ENCODE measurements around the gene DGCR6. TPM values are rescaled to one million over a fixed set of nuclear protein-coding genes. Genes with fewer than 3 reads are reported as not detected.
"Not testable (repeated sequence)": the region's sequence is repeated elsewhere in the genome, so short reads cannot be mapped to it uniquely, and the experiment has no call there.

The DGCR6 gene
- total RNA-seq, 1 donor from 2014 or later = 6.0 TPM

- not testable (repeated sequence) for H3K9me3 Mint-ChIP-seq; H3K4me1 Mint-ChIP-seq; H3K27me3 Mint-ChIP-seq (ENCODE audit: low read depth); H3K36me3 Mint-ChIP-seq; H3K4me3 Mint-ChIP-seq; DNase-seq (ENCODE audit: low spot score in 2 of 2, unreplicated experiment in 2 of 2); H3K27ac Mint-ChIP-seq
Observed at GRCh38 chr22:18958738-18959137, 52.6 kb downstream of the DGCR6 start.

- not testable (repeated sequence) for H3K4me1 Mint-ChIP-seq; H3K4me3 Mint-ChIP-seq; DNase-seq (ENCODE audit: low spot score in 2 of 2, unreplicated experiment in 2 of 2); H3K9me3 Mint-ChIP-seq; H3K27me3 Mint-ChIP-seq (ENCODE audit: low read depth); H3K36me3 Mint-ChIP-seq; H3K27ac Mint-ChIP-seq
Observed at GRCh38 chr22:18959266-18959665, 53.1 kb downstream of the DGCR6 start.

GRCh38 chr22:18959741-18960140, 53.6 kb downstream of the DGCR6 start:
- not testable (repeated sequence) for H3K4me1 Mint-ChIP-seq; H3K27me3 Mint-ChIP-seq (ENCODE audit: low read depth); H3K36me3 Mint-ChIP-seq; DNase-seq (ENCODE audit: low spot score in 2 of 2, unreplicated experiment in 2 of 2); H3K9me3 Mint-ChIP-seq; H3K27ac Mint-ChIP-seq; H3K4me3 Mint-ChIP-seq

DNA sequence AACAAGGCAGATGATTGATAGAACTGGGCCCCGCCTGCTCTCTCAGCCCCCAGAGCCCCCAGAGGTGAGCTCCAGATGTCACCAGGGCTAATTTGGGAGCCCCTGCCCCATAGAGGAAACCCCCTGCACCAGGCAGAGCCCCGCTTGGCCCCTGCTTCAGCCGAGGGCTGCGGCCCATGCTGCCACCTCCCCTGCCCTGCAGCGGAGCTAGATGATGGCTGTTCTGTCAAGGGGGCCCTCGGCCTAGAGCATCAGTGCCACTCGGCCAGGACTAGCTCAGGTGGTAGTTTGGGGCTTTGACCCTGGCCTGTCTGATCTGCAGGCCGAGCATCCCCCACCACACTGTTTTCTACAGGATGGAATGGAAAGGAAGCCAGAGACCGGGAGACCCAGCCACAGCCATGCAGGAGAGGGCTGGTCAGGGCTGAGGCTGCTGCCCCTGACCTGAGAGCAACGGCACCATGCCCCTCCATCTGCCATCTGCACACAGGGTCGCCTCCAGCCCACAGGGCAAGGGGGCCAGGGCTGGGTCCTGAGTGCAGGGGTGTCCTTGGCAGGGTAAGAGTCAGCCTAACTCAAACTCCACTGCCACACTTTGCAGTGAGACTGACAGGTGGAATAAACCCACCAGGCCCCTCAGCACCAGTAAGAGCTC, 54.2 kb downstream of the DGCR6 start:
- not testable (repeated sequence) for H3K4me1 Mint-ChIP-seq; H3K36me3 Mint-ChIP-seq; H3K9me3 Mint-ChIP-seq; H3K27ac Mint-ChIP-seq; DNase-seq (ENCODE audit: low spot score in 2 of 2, unreplicated experiment in 2 of 2); H3K27me3 Mint-ChIP-seq (ENCODE audit: low read depth); H3K4me3 Mint-ChIP-seq

GRCh38 chr22:18961201-18961600, 55.1 kb downstream of the DGCR6 start:
- H3K4me3 Mint-ChIP-seq; H3K27ac Mint-ChIP-seq; H3K36me3 Mint-ChIP-seq; DNase-seq (ENCODE audit: low spot score in 2 of 2, unreplicated experiment in 2 of 2); H3K4me1 Mint-ChIP-seq; H3K27me3 Mint-ChIP-seq (ENCODE audit: low read depth); H3K9me3 Mint-ChIP-seq: not testable (repeated sequence)

Other genes starting within 250 kb of the DGCR6 start
- 1.7 to 2.5 TPM (median 2.1 TPM) in 3 replicates for gene PRODH, start 30.0 kb downstream of the DGCR6 start, total RNA-seq
- gene DGCR2, start 216.1 kb downstream of the DGCR6 start, total RNA-seq = 77.3 to 78.9 TPM (median 78.3 TPM) in 3 replicates
- gene TSSK2, start 225.0 kb downstream of the DGCR6 start, total RNA-seq = not detected in 3 replicates
- 17.3 to 18.5 TPM (median 18.1 TPM) in 3 replicates for gene ESS2, start 238.3 kb downstream of the DGCR6 start, total RNA-seq
- gene GSC2, start 244.0 kb downstream of the DGCR6 start, total RNA-seq = not detected in 3 replicates